ENCODE results near the gene SMIM24. TPM values are rescaled to one million over a fixed set of nuclear protein-coding genes. Genes with fewer than 3 reads are reported as not detected.
A peak's percentile ranks its signal among the peaks of the same experiment; 100 is the strongest.

Gene SMIM24
- total RNA-seq, 1 experiment from 2014 or later: 0.36 TPM

- Histone ChIP-seq H3K9ac (ENCODE audit: low read length) (no peak overlapping the region), H3K4me1 (ENCODE audit: insufficient read depth, low read length) (no peaks in the 10 kb centered on the region), H3K9me2 (replicated peaks; ENCODE audit: low read length) (no peaks in the 10 kb centered on the region), H3K36me3 (ENCODE audit: low read depth, low read length) (no peaks in the 10 kb centered on the region; the same call in 1 of the 2 replicates), H3K4me2 (ENCODE audit: low read length) (no peak overlapping the region), H3K4me3 (ENCODE audit: low read length) (no peak overlapping the region), H3K27ac (ENCODE audit: low read length) (no peak overlapping the region), H3K9me3 (ENCODE audit: low read length) (no peaks in the 10 kb centered on the region), H2AFZ (ENCODE audit: low read length) (no peak overlapping the region), H3K27me3 (ENCODE audit: low read length) (no peaks in the 10 kb centered on the region), H3K79me2 (ENCODE audit: low read length) (no peaks in the 10 kb centered on the region), H3F3A (ENCODE audit: low read length, unreplicated experiment) (no peaks in the 10 kb centered on the region), H4K20me1 (ENCODE audit: low read length) (no peaks in the 10 kb centered on the region)
- ATAC-seq (no peak), DNase-seq (no peak)
- no peak for TF ChIP-seq EZH2 (IDR thresholded peaks at IDR 0.05; ENCODE audit: low read length, unreplicated experiment)
- TF ChIP-seq, protein P1, sequence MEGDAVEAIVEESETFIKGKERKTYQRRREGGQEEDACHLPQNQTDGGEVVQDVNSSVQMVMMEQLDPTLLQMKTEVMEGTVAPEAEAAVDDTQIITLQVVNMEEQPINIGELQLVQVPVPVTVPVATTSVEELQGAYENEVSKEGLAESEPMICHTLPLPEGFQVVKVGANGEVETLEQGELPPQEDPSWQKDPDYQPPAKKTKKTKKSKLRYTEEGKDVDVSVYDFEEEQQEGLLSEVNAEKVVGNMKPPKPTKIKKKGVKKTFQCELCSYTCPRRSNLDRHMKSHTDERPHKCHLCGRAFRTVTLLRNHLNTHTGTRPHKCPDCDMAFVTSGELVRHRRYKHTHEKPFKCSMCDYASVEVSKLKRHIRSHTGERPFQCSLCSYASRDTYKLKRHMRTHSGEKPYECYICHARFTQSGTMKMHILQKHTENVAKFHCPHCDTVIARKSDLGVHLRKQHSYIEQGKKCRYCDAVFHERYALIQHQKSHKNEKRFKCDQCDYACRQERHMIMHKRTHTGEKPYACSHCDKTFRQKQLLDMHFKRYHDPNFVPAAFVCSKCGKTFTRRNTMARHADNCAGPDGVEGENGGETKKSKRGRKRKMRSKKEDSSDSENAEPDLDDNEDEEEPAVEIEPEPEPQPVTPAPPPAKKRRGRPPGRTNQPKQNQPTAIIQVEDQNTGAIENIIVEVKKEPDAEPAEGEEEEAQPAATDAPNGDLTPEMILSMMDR (conservative IDR thresholded peaks at IDR 0.05; ENCODE audit: low read depth, low read length): no peak
- TF ChIP-seq EZH2phosphoT487 (IDR thresholded peaks at IDR 0.05; ENCODE audit: borderline replicate concordance, low read length): no peak
- intact Hi-C loops (cut with micrococcal nuclease): no loop called here
- ChIA-PET CTCF (no interaction called here), POLR2A (ENCODE audit: unreplicated experiment) (no interaction called here)
- no TSS peak for BruUV-seq (replicated peaks)
Observed at GRCh38 chr19:3491396-3492119, 11.2 kb upstream of the SMIM24 start.

- H3K79me2 ChIP-seq (ENCODE audit: low read length): no peaks in the 10 kb centered on the region
- DNase-seq (peak; percentile 15), ATAC-seq (peak; percentile 55)
- peak within 1 kb of the TSS; percentile 76 for H3K4me3 ChIP-seq (ENCODE audit: low read length)
- TF ChIP-seq EZH2 (IDR thresholded peaks at IDR 0.05; ENCODE audit: low read length, unreplicated experiment): no peak
- TF ChIP-seq, protein P1 (conservative IDR thresholded peaks at IDR 0.05; ENCODE audit: low read depth, low read length): no peak
- no peak for TF ChIP-seq EZH2phosphoT487 (IDR thresholded peaks at IDR 0.05; ENCODE audit: borderline replicate concordance, low read length)
- peak within 1 kb of the TSS; percentile 81 for H2AFZ ChIP-seq (ENCODE audit: low read length)
- no peaks in the 10 kb centered on the region for H4K20me1 ChIP-seq (ENCODE audit: low read length)
- H3F3A ChIP-seq (ENCODE audit: low read length, unreplicated experiment): no peaks in the 10 kb centered on the region
- H3K4me1 ChIP-seq (ENCODE audit: insufficient read depth, low read length): no peaks in the 10 kb centered on the region
- H3K9ac ChIP-seq (ENCODE audit: low read length): peak within 1 kb of the TSS; percentile 51
- no peaks in the 10 kb centered on the region for H3K36me3 ChIP-seq (ENCODE audit: low read depth, low read length)
- intact Hi-C loops (cut with micrococcal nuclease): no loop called here
- H3K9me2 ChIP-seq (replicated peaks; ENCODE audit: low read length): no peaks in the 10 kb centered on the region
- H3K27ac ChIP-seq (ENCODE audit: low read length): no peak within 1 kb of the TSS
- BruUV-seq (replicated peaks): no TSS peak
- H3K4me2 ChIP-seq (ENCODE audit: low read length): peak within 1 kb of the TSS; percentile 97
- POLR2A ChIA-PET (ENCODE audit: unreplicated experiment): no interaction called here
- H3K27me3 ChIP-seq (ENCODE audit: low read length): no peaks in the 10 kb centered on the region
- CTCF ChIA-PET: no interaction called here
- H3K9me3 ChIP-seq (ENCODE audit: low read length): no peaks in the 10 kb centered on the region
Observed at GRCh38 chr19:3483226-3483628, 2.9 kb upstream of the SMIM24 start, which contains the start of gene SMIM44. Gene SMIM44 (minus strand): TSS chr19:3483441. CDS start chr19:3483403, 38 bp downstream.

- Histone ChIP-seq H3K4me1 (ENCODE audit: insufficient read depth, low read length) (no peaks in the 10 kb centered on the region), H3K27ac (ENCODE audit: low read length) (no peak overlapping the region), H3K36me3 (ENCODE audit: low read depth, low read length) (no peaks in the 10 kb centered on the region), H3K4me3 (ENCODE audit: low read length) (peak overlapping the region; percentile 76), H3K4me2 (ENCODE audit: low read length) (peak overlapping the region; percentile 97), H2AFZ (ENCODE audit: low read length) (peak overlapping the region; percentile 81), H3K9me3 (ENCODE audit: low read length) (no peaks in the 10 kb centered on the region), H3K79me2 (ENCODE audit: low read length) (no peaks in the 10 kb centered on the region), H3K9me2 (replicated peaks; ENCODE audit: low read length) (no peaks in the 10 kb centered on the region), H4K20me1 (ENCODE audit: low read length) (no peaks in the 10 kb centered on the region), H3K27me3 (ENCODE audit: low read length) (no peaks in the 10 kb centered on the region), H3K9ac (ENCODE audit: low read length) (peak overlapping the region; percentile 51), H3F3A (ENCODE audit: low read length, unreplicated experiment) (no peaks in the 10 kb centered on the region)
- intact Hi-C loops (cut with micrococcal nuclease): no loop called here
- DNase-seq (peak; percentile 24), ATAC-seq (peak; percentile 56)
- ChIA-PET POLR2A (ENCODE audit: unreplicated experiment) (no interaction called here), CTCF (no interaction called here)
- BruUV-seq (replicated peaks): no TSS peak
- TF ChIP-seq, protein P1 (conservative IDR thresholded peaks at IDR 0.05; ENCODE audit: low read depth, low read length): no peak
- no peak for TF ChIP-seq EZH2 (IDR thresholded peaks at IDR 0.05; ENCODE audit: low read length, unreplicated experiment)
- TF ChIP-seq EZH2phosphoT487 (IDR thresholded peaks at IDR 0.05; ENCODE audit: borderline replicate concordance, low read length): no peak
Observed at GRCh38 chr19:3482507-3483225, 2.3 kb upstream of the SMIM24 start.

Measured in PC-3 (cell line).